GM18499 (cell line): Measurements from ENCODE around the gene TFAP2E.

Experiments
- ATAC-seq: cut with Tn5 transposase; IDR thresholded peaks from one replicate; pipeline ENCODE4 v1.9.1; 2021; ENCODE audit warnings: moderate number of reproducible peaks; ENCODE audit not compliant: insufficient read depth, unreplicated experiment

Gene TFAP2E

GRCh38 chr1:35573198-35574124 is at the start of gene TFAP2E:
Gene TFAP2E (plus strand): TSS chr1:35573314. CDS start chr1:35573578, 264 bp downstream.
- no peak for ATAC-seq

GRCh38 chr1:35524106-35524505 is 49.0 kb upstream of the TFAP2E start:
- no peak for ATAC-seq

- ATAC-seq: no peak
These were observed 42.9 kb upstream of the TFAP2E start for GRCh38 chr1:35530168-35530567.

- ATAC-seq: no peak
These were observed 42.2 kb upstream of the TFAP2E start for GRCh38 chr1:35530946-35531345.

GRCh38 chr1:35531368-35531767 is 41.7 kb upstream of the TFAP2E start:
- ATAC-seq: no peak

GRCh38 chr1:35532497-35533223 is 40.5 kb upstream of the TFAP2E start:
- no peak for ATAC-seq

- no peak for ATAC-seq
These were observed 39.5 kb upstream of the TFAP2E start for GRCh38 chr1:35533586-35533985.

GRCh38 chr1:35535243-35535642 is 37.9 kb upstream of the TFAP2E start:
- ATAC-seq: no peak

GRCh38 chr1:35536556-35537162 is 36.5 kb upstream of the TFAP2E start:
- no peak for ATAC-seq

- ATAC-seq: no peak
These were observed 35.3 kb upstream of the TFAP2E start for GRCh38 chr1:35537806-35538205.

GRCh38 chr1:35539073-35539823 is 33.9 kb upstream of the TFAP2E start:
- ATAC-seq: no peak

- ATAC-seq: no peak
These were observed 33.3 kb upstream of the TFAP2E start for GRCh38 chr1:35539824-35540261.

GRCh38 chr1:35544976-35545375 is 28.1 kb upstream of the TFAP2E start:
- no peak for ATAC-seq

- no peak for ATAC-seq
These were observed 26.5 kb upstream of the TFAP2E start for GRCh38 chr1:35546614-35547013.

GRCh38 chr1:35553851-35554250 is 19.3 kb upstream of the TFAP2E start:
- no peak for ATAC-seq

GRCh38 chr1:35554266-35555211 is 18.6 kb upstream of the TFAP2E start:
- ATAC-seq: no peak

- no peak for ATAC-seq
These were observed 17.9 kb upstream of the TFAP2E start for GRCh38 chr1:35555212-35555584.

- ATAC-seq: no peak
These were observed 17.3 kb upstream of the TFAP2E start for GRCh38 chr1:35555601-35556477.
